Stomach (tissue), 4 donors: ENCODE results near the gene LMNTD2.

Source experiments
- CTCF ChIP-seq, 7 experiments: fragments of 450-650 bp in 4 of 7; fragments of 200-600 bp in 3 of 7; sonication (generic) in 3 of 7; IDR thresholded peaks; one replicate each; pipeline ENCODE4 v1.5.1; 2016 to 2019; ENCODE audit warnings: antibody characterized with exemption in 7 of 7, control low read depth in 2 of 7, mild to moderate bottlenecking in 1 of 7
- EP300 ChIP-seq: sonication (generic); formaldehyde crosslinking; IDR thresholded peaks from one replicate; pipeline ENCODE4 v1.6.1; 2017; ENCODE audit warnings: antibody characterized with exemption
- POLR2A ChIP-seq, 4 donors: fragments of 450-650 bp; IDR thresholded peaks; one replicate each; pipeline ENCODE4 v1.6.1; 2016; ENCODE audit warnings: antibody characterized with exemption in 4 of 4, control low read depth in 2 of 4, mild to moderate bottlenecking in 1 of 4, moderate library complexity in 1 of 4

GRCh38 chr11:557328-558132, 3.0 kb downstream of the LMNTD2 start:
- TF ChIP-seq POLR2A (IDR thresholded peaks at IDR 0.05) = no peak
- no peak for TF ChIP-seq CTCF (IDR thresholded peaks at IDR 0.05)
- no peak for TF ChIP-seq EP300
